Measurements from ENCODE around the gene PARP12.

- no peak for TF ChIP-seq ZFP30 (CRISPR knock-in tag; IDR thresholded peaks at IDR 0.05)
- TF ChIP-seq GLIS3 (CRISPR knock-in tag; IDR thresholded peaks at IDR 0.05), result no peak
- no peak for TF ChIP-seq ZC3H10 (CRISPR knock-in tag; IDR thresholded peaks at IDR 0.05)
- no peak for TF ChIP-seq ARNTL (CRISPR knock-in tag; IDR thresholded peaks at IDR 0.05; ENCODE audit: borderline replicate concordance, low read depth)
- TF ChIP-seq CREB5 (CRISPR knock-in tag; IDR thresholded peaks at IDR 0.05; ENCODE audit: low read depth), result no peak
Observed at GRCh38 chr7:140069298-140069949, 6.7 kb upstream of the PARP12 start.
